HG03457 (cell line): Measurements from ENCODE around the gene TBC1D9B.

ENCODE experiments used
- ATAC-seq: cut with Tn5 transposase; IDR thresholded peaks from one replicate; pipeline ENCODE4 v1.9.1; 2021; ENCODE audit warnings: moderate number of reproducible peaks; ENCODE audit not compliant: unreplicated experiment

The TBC1D9B gene

GRCh38 chr5:179870952-179871351 is 36.7 kb downstream of the TBC1D9B start:
- no peak for ATAC-seq

- no peak for ATAC-seq
These were observed 37.2 kb downstream of the TBC1D9B start for GRCh38 chr5:179870403-179870903.

GRCh38 chr5:179869641-179870402 is 37.9 kb downstream of the TBC1D9B start:
- ATAC-seq, result no peak

- no peak for ATAC-seq
These were observed 38.6 kb downstream of the TBC1D9B start for GRCh38 chr5:179869101-179869500.

- no peak for ATAC-seq
These were observed 39.2 kb downstream of the TBC1D9B start for GRCh38 chr5:179868541-179868940.

- ATAC-seq, result no peak
These were observed 40.2 kb downstream of the TBC1D9B start for GRCh38 chr5:179867476-179867875.

GRCh38 chr5:179867079-179867465 is 40.6 kb downstream of the TBC1D9B start:
- no peak for ATAC-seq

GRCh38 chr5:179866241-179867078 is 41.2 kb downstream of the TBC1D9B start:
- ATAC-seq, result no peak

- ATAC-seq, result no peak
These were observed 42.0 kb downstream of the TBC1D9B start for GRCh38 chr5:179865491-179866240.

GRCh38 chr5:179864686-179865085 is 43.0 kb downstream of the TBC1D9B start:
- no peak for ATAC-seq

- no peak for ATAC-seq
These were observed 44.1 kb downstream of the TBC1D9B start for GRCh38 chr5:179863449-179864085.

GRCh38 chr5:179862891-179863290 is 44.8 kb downstream of the TBC1D9B start:
- ATAC-seq, result no peak

- no peak for ATAC-seq
These were observed 45.4 kb downstream of the TBC1D9B start for GRCh38 chr5:179862296-179862695.

GRCh38 chr5:179860301-179860700 is 47.4 kb downstream of the TBC1D9B start:
- ATAC-seq, result no peak

- ATAC-seq, result peak; percentile 93
These were observed 48.9 kb downstream of the TBC1D9B start, which contains the start of gene MRNIP for GRCh38 chr5:179858586-179859427. MRNIP (minus strand) TSS chr5:179858817; CDS start chr5:179858796, 21 bp downstream.

GRCh38 chr5:179858241-179858585 is 49.5 kb downstream of the TBC1D9B start:
- peak; percentile 30 for ATAC-seq

- ATAC-seq, result no peak
These were observed 53.3 kb downstream of the TBC1D9B start for GRCh38 chr5:179854356-179854755.

GRCh38 chr5:179852993-179853547 is 54.6 kb downstream of the TBC1D9B start:
- ATAC-seq, result peak; percentile 70

- no peak for ATAC-seq
These were observed 66.1 kb downstream of the TBC1D9B start for GRCh38 chr5:179841621-179842020.
